ENCODE results near the gene AOC1. TPM values are rescaled to one million over a fixed set of nuclear protein-coding genes. Genes with fewer than 3 reads are reported as not detected.
"Not testable (repeated sequence)": the region's sequence is repeated elsewhere in the genome, so short reads cannot be mapped to it uniquely, and the experiment has no call there.

AOC1 gene
- not detected for polyA plus RNA-seq (2012; ENCODE audit: insufficient read depth, insufficient read length)

GRCh38 chr7:150852371-150852905 is at the start of gene AOC1:
TSS of gene AOC1 (plus strand) at chr7:150852517. CDS start at chr7:150856471, 3,954 bp downstream.
- no peak for DNase-seq (ENCODE audit: low read depth, low spot score)
- H3K4me3 ChIP-seq (ENCODE audit: low read length), result no peak within 1 kb of the TSS

DNA sequence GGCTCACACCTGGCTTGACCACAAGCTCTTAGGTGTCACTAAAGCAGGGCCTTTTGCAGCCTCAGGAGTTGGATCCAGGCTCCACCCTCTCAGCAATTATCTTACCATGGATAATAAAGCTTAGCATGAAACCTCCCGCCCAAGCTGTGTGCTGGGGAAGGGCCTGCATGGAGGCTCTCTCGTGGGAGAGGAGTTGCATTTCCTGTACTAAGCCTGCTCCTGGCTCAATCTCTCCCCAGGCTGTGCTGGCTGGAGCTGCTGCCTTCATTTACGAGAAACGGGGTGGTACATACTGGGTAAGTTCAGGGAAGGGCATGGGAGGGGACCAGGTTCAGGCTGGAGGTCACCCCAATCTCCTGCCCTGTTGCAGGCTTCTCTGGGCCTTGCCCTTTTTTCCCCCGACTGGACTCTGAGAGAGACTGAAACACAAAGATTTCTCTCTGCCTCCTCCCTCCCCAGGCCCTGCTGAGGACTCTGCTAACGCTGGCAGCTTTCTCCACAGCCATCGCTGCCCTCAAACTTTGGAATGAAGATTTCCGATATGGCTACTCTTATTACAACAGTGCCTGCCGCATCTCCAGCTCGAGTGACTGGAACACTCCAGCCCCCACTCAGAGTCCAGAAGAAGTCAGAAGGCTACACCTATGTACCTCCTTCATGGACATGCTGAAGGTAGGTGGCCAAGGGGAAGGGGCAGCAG is 49.0 kb upstream of the AOC1 start:
- DNase-seq (ENCODE audit: low read depth, low spot score), result no peak
- H3K4me3 ChIP-seq (ENCODE audit: low read length), result no peak overlapping the region

GRCh38 chr7:150804802-150805201 is 47.5 kb upstream of the AOC1 start:
- no peak for DNase-seq (ENCODE audit: low read depth, low spot score)
- no peak overlapping the region for H3K4me3 ChIP-seq (ENCODE audit: low read length)

DNA sequence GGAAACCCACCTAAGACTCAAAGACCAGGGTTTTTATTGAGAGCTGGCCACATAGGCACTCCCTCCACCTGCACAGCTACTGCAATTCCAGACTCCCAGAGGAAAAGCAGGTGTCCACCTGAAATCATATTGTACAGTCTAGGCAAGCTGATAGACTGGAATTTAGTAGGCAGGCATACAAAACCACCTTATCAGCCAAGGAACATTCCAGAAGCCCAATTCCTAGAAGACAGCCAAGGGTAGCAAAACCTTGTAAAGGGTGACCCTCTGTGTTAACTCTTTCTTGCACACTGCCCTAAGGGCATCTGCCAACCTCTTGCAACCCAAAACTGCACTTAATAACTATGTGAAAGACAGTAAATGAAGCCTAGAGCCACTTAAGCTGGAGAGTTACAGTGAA is 46.5 kb upstream of the AOC1 start:
- DNase-seq (ENCODE audit: low read depth, low spot score), result no peak
- no peak overlapping the region for H3K4me3 ChIP-seq (ENCODE audit: low read length)

DNA sequence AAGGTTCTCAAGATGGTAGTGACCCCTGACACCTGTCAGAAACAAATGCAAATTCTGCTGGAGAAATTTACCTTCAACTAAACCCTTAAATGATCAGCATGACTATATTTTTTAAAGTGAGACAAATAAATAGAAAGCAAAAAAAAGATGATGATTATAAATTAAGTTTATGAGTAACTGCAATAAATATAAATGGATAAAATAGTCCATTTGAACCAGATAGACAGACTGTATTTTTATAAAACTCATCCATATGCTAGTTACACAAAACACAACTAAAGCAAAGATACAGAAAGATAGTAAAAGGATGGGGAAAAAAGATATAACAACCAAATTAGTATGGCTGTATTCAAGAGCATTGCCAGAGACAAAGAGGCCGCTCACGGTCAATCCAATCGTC is 45.9 kb upstream of the AOC1 start:
- no peak for DNase-seq (ENCODE audit: low read depth, low spot score)
- no peak overlapping the region for H3K4me3 ChIP-seq (ENCODE audit: low read length)

- no peak overlapping the region for H3K4me3 ChIP-seq (ENCODE audit: low read length)
- DNase-seq (ENCODE audit: low read depth, low spot score), result no peak
Measured at GRCh38 chr7:150806863-150807262, 45.5 kb upstream of the AOC1 start.

DNA sequence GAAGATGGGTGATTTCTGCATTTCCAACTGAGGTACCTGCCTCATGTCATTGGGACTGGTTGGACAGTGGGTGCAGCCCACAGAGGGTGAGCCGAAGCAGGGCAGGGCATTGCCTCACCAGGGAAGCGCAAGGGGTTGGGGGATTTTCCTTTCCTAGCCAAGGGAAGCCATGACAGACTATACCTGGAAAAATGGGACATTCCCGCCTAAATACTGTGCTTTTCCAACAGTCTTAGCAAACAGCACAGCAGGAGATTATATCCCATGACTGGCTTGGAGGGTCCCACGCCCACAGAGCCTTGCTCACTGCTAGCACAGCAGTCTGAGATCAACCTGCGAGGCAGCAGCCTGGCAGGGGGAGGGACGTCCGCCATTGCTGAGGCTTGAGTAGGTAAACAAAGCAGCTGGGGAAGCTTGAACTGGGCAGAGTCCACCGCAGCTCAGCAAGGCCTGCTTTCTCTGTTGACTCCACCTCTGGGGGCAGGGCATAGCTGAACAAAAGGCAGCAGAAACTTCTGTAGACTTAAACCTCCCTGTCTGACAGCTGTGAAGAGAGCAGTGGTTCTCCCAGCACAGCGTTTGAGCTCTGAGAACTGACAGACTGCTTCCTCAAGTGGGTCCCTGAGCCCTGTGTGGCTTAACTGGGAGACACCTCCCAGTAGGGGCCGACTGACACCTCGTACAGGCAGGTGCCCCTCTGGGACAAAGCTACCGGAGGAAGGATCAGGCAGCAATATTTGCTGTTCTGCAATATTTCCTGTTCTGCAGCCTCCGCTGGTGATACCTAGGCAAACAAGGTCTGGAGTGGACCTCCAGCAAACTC is 44.5 kb upstream of the AOC1 start:
- not testable (repeated sequence) for DNase-seq (ENCODE audit: low read depth, low spot score); H3K4me3 ChIP-seq (ENCODE audit: low read length)

- H3K4me3 ChIP-seq (ENCODE audit: low read length), result no peak overlapping the region
- DNase-seq (ENCODE audit: low read depth, low spot score), result no peak
Measured at GRCh38 chr7:150814328-150815001, 37.9 kb upstream of the AOC1 start.

DNA sequence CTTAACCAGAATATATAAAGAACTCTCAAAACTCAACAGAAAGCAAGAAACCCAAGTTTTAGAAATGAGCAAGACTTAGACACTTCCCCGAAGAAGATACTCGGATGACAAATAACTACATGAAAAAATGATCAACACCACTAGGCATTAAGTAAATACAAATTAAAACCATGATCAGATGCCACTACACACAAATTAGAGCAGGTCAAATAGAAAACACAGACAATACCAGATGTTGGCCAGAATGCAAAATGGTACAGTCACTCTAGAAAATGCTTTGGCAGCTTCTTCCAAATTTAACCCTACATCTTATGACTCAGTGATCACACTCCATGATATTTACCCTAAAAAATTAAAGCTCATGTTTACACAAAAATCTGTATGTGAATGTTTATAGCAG is 33.3 kb upstream of the AOC1 start:
- DNase-seq (ENCODE audit: low read depth, low spot score), result no peak
- no peak overlapping the region for H3K4me3 ChIP-seq (ENCODE audit: low read length)

GRCh38 chr7:150820148-150820547 is 32.2 kb upstream of the AOC1 start:
- no peak overlapping the region for H3K4me3 ChIP-seq (ENCODE audit: low read length)
- no peak for DNase-seq (ENCODE audit: low read depth, low spot score)

- no peak for DNase-seq (ENCODE audit: low read depth, low spot score)
- H3K4me3 ChIP-seq (ENCODE audit: low read length), result no peak overlapping the region
Measured at GRCh38 chr7:150820578-150821198, 31.6 kb upstream of the AOC1 start.

DNA sequence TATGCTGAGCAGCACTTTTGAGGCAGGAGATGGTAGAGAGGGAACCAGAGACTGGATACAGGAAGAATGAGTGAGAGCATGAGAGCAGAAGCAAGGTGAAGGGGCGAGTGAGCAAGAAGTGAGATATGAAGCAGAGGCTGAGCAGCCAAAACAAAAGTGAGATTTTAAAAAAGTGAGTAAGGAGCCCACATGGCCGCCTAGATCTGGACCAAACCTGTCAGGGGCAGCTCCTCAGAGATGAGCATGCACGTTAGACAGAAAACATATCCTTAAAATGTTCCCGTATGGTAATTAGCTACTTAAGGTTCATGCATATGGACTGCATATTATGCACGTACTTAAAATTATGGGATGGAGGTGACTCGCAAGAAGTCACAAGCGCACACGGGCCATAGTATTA is 29.3 kb upstream of the AOC1 start:
- no peak for DNase-seq (ENCODE audit: low read depth, low spot score)
- H3K4me3 ChIP-seq (ENCODE audit: low read length), result no peak overlapping the region

DNA sequence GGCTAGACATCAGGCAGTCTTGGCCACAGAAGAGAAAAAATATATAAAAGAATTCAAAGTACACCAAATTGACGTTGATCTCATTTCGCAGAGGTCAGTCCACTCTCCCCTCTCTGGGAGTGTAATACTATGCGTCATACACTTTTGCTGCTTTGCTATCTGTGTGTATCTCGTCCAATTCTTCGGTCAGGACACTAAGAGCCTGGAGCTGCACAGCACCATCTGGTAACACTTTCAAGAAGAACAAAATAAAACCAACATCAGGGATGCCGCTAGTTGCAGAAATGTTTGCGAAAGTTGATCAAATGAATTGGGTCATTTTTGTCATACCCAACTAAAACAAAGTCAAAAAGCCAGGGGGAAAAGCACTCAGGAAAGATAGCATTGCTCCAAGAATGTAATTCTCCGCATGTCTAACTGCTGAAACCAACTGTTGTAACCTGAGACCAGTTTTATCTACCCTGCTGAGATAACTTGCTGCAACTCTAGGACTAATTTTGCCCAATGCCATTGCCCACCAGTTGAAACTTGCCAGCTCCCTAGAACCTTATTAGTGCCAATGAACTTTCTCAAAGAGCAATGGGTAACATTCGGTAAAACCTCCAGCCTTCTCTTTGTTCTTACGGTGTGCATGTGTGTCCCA is 28.7 kb upstream of the AOC1 start:
- DNase-seq (ENCODE audit: low read depth, low spot score), result no peak
- H3K4me3 ChIP-seq (ENCODE audit: low read length), result no peak overlapping the region

DNA sequence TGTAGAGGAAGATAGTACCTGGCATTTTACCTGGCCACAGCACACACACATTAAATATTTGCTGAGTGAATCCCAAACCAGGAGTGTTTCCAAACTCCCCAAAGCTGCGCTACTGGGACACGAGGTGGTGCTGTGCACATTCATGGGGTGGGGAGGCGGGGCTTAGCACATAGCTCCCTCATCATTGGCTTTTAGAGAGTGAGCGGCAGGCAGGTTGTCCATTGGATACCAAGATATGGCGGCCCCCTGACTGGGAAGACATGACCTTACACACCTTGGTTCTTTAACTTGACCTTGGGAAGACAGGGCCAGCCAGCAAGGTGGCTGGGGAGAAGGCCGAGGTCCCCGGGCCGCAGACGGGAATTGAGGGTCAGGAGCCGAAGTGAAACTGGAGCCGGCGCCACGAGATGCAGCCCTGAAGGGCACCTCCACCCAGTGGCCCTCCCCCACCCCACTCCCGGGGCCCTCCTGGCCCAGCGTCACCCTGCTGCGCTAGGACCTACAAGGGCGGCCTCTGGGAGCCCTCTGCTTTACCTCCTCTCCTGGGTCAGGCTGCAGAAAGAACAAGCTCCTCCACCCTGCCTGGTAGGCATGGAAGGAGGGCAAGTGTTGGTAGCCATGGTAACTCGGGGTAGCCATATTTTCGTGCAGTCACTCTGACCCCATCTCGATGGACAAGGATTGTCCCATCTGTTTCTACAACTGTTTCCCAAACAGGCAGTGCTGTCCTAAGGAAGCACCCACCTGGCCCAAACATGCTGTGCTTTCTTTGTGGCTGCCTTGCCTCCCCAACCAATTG is 27.7 kb upstream of the AOC1 start:
- H3K4me3 ChIP-seq (ENCODE audit: low read length), result no peak overlapping the region
- DNase-seq (ENCODE audit: low read depth, low spot score), result no peak

- no peak for DNase-seq (ENCODE audit: low read depth, low spot score)
- H3K4me3 ChIP-seq (ENCODE audit: low read length), result no peak overlapping the region
Measured at GRCh38 chr7:150826061-150826849, 26.1 kb upstream of the AOC1 start.

DNA sequence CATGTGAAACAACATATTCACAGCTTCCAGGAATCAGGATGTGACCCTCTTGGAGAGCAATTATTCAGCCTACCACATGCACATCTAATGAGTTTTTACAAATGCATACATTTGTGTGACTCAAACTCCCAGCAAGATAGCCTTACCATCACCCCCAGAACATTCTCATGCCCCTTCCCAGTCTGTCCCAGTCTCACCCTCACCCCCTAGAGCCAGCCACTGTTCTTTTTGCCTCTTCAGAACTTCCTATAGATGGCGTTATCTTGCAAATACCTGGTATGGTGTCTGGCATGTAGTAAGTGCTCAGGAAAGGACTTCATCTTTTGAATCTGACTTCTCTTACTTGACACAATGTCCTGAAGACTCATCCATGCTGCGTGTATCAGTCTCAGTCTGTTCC is 23.9 kb upstream of the AOC1 start:
- DNase-seq (ENCODE audit: low read depth, low spot score), result no peak

DNA sequence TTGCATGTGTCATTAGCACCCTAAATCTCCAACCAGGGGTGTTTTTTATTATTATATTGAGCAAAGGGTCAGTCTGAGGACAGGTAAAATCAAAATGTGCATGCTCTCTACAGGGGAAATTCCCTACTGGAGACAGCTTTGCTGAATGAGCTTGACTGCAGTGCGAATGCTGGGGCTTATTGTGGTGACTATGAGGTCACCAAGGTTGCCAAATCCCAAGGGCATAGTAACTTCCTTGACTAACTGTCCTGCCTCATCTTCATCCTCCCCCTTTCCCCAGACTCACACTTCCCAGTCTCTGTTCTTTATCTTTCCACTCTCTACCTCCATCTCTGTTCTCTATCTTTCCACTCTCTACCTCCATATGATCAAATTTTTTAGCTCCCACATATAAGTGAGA is 22.9 kb upstream of the AOC1 start:
- no peak for DNase-seq (ENCODE audit: low read depth, low spot score)
- H3K4me3 ChIP-seq (ENCODE audit: low read length), result no peak overlapping the region

More for the DNA sequence above, 23.9 kb upstream of the AOC1 start:
- H3K4me3 ChIP-seq (ENCODE audit: low read length), result no peak overlapping the region
